D721Med (cell line): ENCODE results near the gene RPL22.

Experiments
- DNase-seq: peaks from one replicate; pipeline ENCODE4 v3.0.0; 2011; ENCODE audit warnings: low spot score; ENCODE audit not compliant: insufficient read length
- FAIRE-seq: peaks from 2 replicates; lab custom pipeline; 2011; peaks lifted over from hg19 to GRCh38; lab: Jason Lieb, UNC
- CTCF ChIP-seq: IDR thresholded peaks from 2 replicates; pipeline ENCODE4 v1.5.1; 2012; ENCODE audit warnings: mild to moderate bottlenecking, control low read depth; ENCODE audit not compliant: insufficient read depth; ENCODE audit errors: missing control alignments

The RPL22 gene

GRCh38 chr1:6239213-6239752 is 39.9 kb upstream of the RPL22 start:
- TF ChIP-seq CTCF, result no peak
- FAIRE-seq, result no peak
- DNase-seq, result no peak

GRCh38 chr1:6237093-6237492 is 37.7 kb upstream of the RPL22 start:
- FAIRE-seq, result no peak
- TF ChIP-seq CTCF, result no peak
- no peak for DNase-seq

GRCh38 chr1:6235296-6235677 is 35.9 kb upstream of the RPL22 start:
- DNase-seq (no peak), FAIRE-seq (no peak)
- no peak for TF ChIP-seq CTCF

- TF ChIP-seq CTCF, result no peak
- DNase-seq (no peak), FAIRE-seq (no peak)
Measured at GRCh38 chr1:6234502-6235295, 35.3 kb upstream of the RPL22 start.

- FAIRE-seq, result no peak
Measured at GRCh38 chr1:6233376-6233775, 34.0 kb upstream of the RPL22 start.

GRCh38 chr1:6225651-6226050 is 26.3 kb upstream of the RPL22 start:
- no peak for TF ChIP-seq CTCF
- DNase-seq (no peak), FAIRE-seq (no peak)

More at GRCh38 chr1:6233376-6233775, 34.0 kb upstream of the RPL22 start:
- no peak for DNase-seq
- no peak for TF ChIP-seq CTCF

- FAIRE-seq, result no peak
- no peak for TF ChIP-seq CTCF
- DNase-seq, result no peak
Measured at GRCh38 chr1:6224718-6225117, 25.3 kb upstream of the RPL22 start.
